Nephron progenitor cell (in vitro differentiated cells): ENCODE data around the gene KLHL29.

Source experiments
- DNase-seq: peaks from one replicate; pipeline ENCODE4 v3.0.0; 2021
- H3K27ac Mint-ChIP-seq: 2 replicates; pipeline ENCODE4 v1.8.0; 2021; ENCODE audit warnings: mild to moderate bottlenecking, moderate library complexity, mixed read lengths
- H3K27me3 Mint-ChIP-seq: 2 replicates; pipeline ENCODE4 v1.8.0; 2021; ENCODE audit warnings: mild to moderate bottlenecking, low read depth, mixed read lengths; ENCODE audit not compliant: poor library complexity
- H3K36me3 Mint-ChIP-seq: 2 replicates; pipeline ENCODE4 v1.8.0; 2021; ENCODE audit warnings: low read depth, mixed read lengths
- H3K4me1 Mint-ChIP-seq: 2 replicates; pipeline ENCODE4 v1.8.0; 2021; ENCODE audit warnings: mixed read lengths
- H3K4me3 Mint-ChIP-seq: 2 replicates; pipeline ENCODE4 v1.8.0; 2021; ENCODE audit warnings: mild to moderate bottlenecking, moderate library complexity, mixed read lengths
- H3K9me3 Mint-ChIP-seq: 2 replicates; pipeline ENCODE4 v1.8.0; 2021; ENCODE audit warnings: mild to moderate bottlenecking, moderate library complexity, mixed read lengths
- CTCF ChIP-seq: fragments of 200-600 bp; sonication (generic); IDR thresholded peaks from 2 replicates; pipeline ENCODE4 v1.5.0; 2021; ENCODE audit warnings: antibody characterized with exemption

The KLHL29 gene

GRCh38 chr2:23561544-23561943 is 176.6 kb downstream of the KLHL29 start:
- H3K9me3 Mint-ChIP-seq = no peaks in the 10 kb centered on the region
- DNase-seq = no peak
- TF ChIP-seq CTCF = no peak
- H3K27ac Mint-ChIP-seq = no peak overlapping the region
- H3K4me1 Mint-ChIP-seq = peaks cover 41% of the 10 kb centered on the region
- H3K27me3 Mint-ChIP-seq = peaks cover 3% of the 10 kb centered on the region
- no peak overlapping the region for H3K4me3 Mint-ChIP-seq
- no peaks in the 10 kb centered on the region for H3K36me3 Mint-ChIP-seq

DNA sequence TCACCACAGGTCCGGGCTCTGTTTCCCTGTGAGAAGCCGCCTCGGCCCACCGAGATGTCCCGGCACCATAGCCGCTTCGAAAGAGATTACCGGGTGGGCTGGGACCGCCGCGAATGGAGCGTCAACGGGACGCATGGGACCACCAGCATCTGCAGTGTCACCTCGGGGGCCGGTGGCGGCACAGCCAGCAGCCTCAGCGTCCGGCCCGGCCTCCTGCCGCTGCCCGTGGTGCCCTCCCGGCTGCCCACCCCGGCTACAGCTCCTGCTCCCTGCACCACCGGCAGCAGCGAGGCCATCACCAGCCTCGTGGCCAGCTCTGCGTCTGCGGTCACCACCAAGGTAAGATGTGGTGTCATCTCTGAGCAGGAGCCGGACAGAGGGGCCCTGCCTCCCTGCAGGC is 177.2 kb downstream of the KLHL29 start:
- no peak overlapping the region for H3K27ac Mint-ChIP-seq
- no peak for DNase-seq
- H3K4me3 Mint-ChIP-seq = no peak overlapping the region
- no peaks in the 10 kb centered on the region for H3K9me3 Mint-ChIP-seq
- H3K36me3 Mint-ChIP-seq = no peaks in the 10 kb centered on the region
- peaks cover 2% of the 10 kb centered on the region for H3K27me3 Mint-ChIP-seq
- no peak for TF ChIP-seq CTCF
- H3K4me1 Mint-ChIP-seq = peaks cover 47% of the 10 kb centered on the region

DNA sequence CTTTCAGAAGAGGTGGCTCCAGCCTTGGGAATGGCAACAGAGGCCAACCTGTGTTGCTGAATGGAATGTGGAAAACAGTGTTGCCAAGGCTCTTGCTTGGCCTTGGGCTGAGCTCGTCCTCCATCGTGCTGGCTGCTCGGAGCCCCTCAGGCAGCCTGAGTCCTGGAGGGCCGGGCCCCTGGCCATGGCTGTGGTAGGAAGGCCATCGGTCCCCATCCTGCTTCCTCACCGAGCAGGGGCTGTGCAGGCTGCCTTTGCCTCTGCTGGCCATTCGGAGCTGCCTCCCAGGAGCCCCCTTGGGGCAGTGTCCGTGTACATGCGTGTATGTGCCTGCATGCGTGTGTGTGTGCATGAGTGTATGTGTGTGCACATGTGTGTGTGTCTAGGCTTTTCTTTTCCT is 178.2 kb downstream of the KLHL29 start:
- TF ChIP-seq CTCF = no peak
- no peak overlapping the region for H3K4me3 Mint-ChIP-seq
- no peaks in the 10 kb centered on the region for H3K27me3 Mint-ChIP-seq
- no peak for DNase-seq
- no peaks in the 10 kb centered on the region for H3K9me3 Mint-ChIP-seq
- H3K4me1 Mint-ChIP-seq = peaks cover 57% of the 10 kb centered on the region
- no peaks in the 10 kb centered on the region for H3K36me3 Mint-ChIP-seq
- H3K27ac Mint-ChIP-seq = no peak overlapping the region

DNA sequence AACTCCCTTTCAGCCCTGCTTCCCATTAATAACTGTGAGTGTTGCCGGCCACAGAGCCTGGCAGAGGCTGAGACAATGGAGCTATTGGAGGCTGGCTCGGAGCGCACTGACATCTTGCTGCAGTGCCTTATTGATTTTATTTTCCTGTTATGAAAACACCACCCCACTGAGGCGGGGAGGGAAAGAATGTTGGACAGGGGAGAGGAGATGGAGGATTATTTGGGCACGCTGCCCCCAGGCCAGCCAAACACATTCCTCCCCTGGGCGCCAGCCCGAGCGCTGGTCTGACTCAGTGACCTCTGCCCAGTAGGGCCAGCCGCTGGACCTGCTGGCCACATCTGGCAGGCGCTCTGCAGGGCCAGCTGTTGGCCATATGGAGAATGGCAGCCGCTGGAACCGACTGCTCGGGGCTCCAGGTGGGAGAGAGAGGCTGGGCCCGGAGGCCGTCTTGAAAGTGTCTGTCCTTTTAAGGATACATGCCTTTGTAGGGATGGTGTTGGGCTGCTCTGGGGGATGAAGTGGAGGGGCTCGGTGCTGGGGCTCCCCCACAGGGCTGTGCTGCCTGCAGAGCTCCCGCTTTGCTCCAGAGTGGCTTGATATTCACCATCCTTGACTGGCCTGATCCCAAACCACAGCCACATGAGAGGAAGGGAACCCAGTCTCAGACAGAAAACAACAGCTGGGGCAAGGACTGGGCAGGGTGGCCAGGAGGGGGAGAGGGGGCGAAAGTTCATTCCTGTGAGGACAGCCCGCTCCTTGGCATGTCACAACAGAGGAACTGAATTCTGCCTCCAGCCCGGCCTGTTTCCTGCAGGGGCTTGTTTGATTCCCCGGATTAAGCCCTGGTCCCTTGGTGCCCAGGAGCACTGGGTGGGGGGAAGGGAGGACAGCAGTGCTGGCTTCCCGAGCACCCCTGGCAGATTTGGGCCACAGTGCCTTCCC is 179.0 kb downstream of the KLHL29 start:
- TF ChIP-seq CTCF = no peak
- no peaks in the 10 kb centered on the region for H3K9me3 Mint-ChIP-seq
- no peak overlapping the region for H3K4me3 Mint-ChIP-seq
- H3K36me3 Mint-ChIP-seq = no peaks in the 10 kb centered on the region
- H3K4me1 Mint-ChIP-seq = peaks cover 60% of the 10 kb centered on the region
- H3K27me3 Mint-ChIP-seq = no peaks in the 10 kb centered on the region
- peak; percentile 30 for DNase-seq
- H3K27ac Mint-ChIP-seq = no peak overlapping the region

- H3K27me3 Mint-ChIP-seq = no peaks in the 10 kb centered on the region
- no peak overlapping the region for H3K4me3 Mint-ChIP-seq
- H3K4me1 Mint-ChIP-seq = peaks cover 64% of the 10 kb centered on the region
- no peak for DNase-seq
- no peaks in the 10 kb centered on the region for H3K36me3 Mint-ChIP-seq
- H3K27ac Mint-ChIP-seq = no peak overlapping the region
- TF ChIP-seq CTCF = no peak
- no peaks in the 10 kb centered on the region for H3K9me3 Mint-ChIP-seq
Observed at GRCh38 chr2:23564615-23564960, 179.6 kb downstream of the KLHL29 start.

- Mint-ChIP-seq H3K36me3 (no peaks in the 10 kb centered on the region), H3K27me3 (no peaks in the 10 kb centered on the region), H3K4me1 (peaks cover 70% of the 10 kb centered on the region), H3K27ac (peak overlapping the region; percentile 39), H3K4me3 (no peak overlapping the region), H3K9me3 (no peaks in the 10 kb centered on the region)
- DNase-seq = no peak
- TF ChIP-seq CTCF = no peak
Observed at GRCh38 chr2:23565374-23565773, 180.4 kb downstream of the KLHL29 start.
